GM18519 (cell line): ENCODE data around the gene HOXA6.

Experiments
- ATAC-seq: cut with Tn5 transposase; IDR thresholded peaks from one replicate; pipeline ENCODE4 v1.9.1; 2021; ENCODE audit warnings: mild to moderate bottlenecking, moderate library complexity; ENCODE audit not compliant: unreplicated experiment, low FRiP score

The HOXA6 gene

GRCh38 chr7:27152816-27153442 is 5.4 kb upstream of the HOXA6 start:
- no peak for ATAC-seq

GRCh38 chr7:27151931-27152815 is 4.6 kb upstream of the HOXA6 start, which contains the start of gene HOXA3:
TSS of gene HOXA3 (minus strand) at chr7:27152583. CDS start at chr7:27110640, 41,943 bp downstream.
- ATAC-seq = no peak

- no peak for ATAC-seq
Measured at GRCh38 chr7:27151341-27151930, 3.9 kb upstream of the HOXA6 start.

GRCh38 chr7:27150568-27151340 is 3.2 kb upstream of the HOXA6 start:
- ATAC-seq = peak; percentile 64

- no peak for ATAC-seq
Measured at GRCh38 chr7:27149842-27150567, 2.4 kb upstream of the HOXA6 start.

GRCh38 chr7:27148756-27149641 is 1.4 kb upstream of the HOXA6 start:
- ATAC-seq = no peak

- no peak for ATAC-seq
Measured at GRCh38 chr7:27148031-27148755, 619 bp upstream of the HOXA6 start.

GRCh38 chr7:27146491-27147198 is 929 bp downstream of the HOXA6 start:
- ATAC-seq = no peak

GRCh38 chr7:27145914-27146412 is 1.6 kb downstream of the HOXA6 start:
- ATAC-seq = no peak

- ATAC-seq = no peak
Measured at GRCh38 chr7:27145165-27145913, 2.2 kb downstream of the HOXA6 start.

GRCh38 chr7:27144781-27145164 is 2.8 kb downstream of the HOXA6 start:
- no peak for ATAC-seq

GRCh38 chr7:27143950-27144780 is 3.4 kb downstream of the HOXA6 start:
- ATAC-seq = no peak

- no peak for ATAC-seq
Measured at GRCh38 chr7:27143023-27143949, 4.3 kb downstream of the HOXA6 start, which contains the start of gene HOXA5. TSS of gene HOXA5 (minus strand) at chr7:27143681. CDS start at chr7:27143607, 74 bp downstream.

GRCh38 chr7:27142580-27143022 is 5.0 kb downstream of the HOXA6 start:
- ATAC-seq = no peak
